HG02678 (cell line): Measurements from ENCODE around the gene SLC22A15.
A peak's percentile ranks its signal among the peaks of the same experiment; 100 is the strongest.

ENCODE experiments used
- ATAC-seq: cut with Tn5 transposase; IDR thresholded peaks from one replicate; pipeline ENCODE4 v1.9.1; 2021; ENCODE audit warnings: mild to moderate bottlenecking, moderate library complexity; ENCODE audit not compliant: unreplicated experiment

SLC22A15 gene

GRCh38 chr1:116099379-116099778 lies 123.1 kb downstream of the SLC22A15 start:
- no peak for ATAC-seq

- no peak for ATAC-seq
Observed at GRCh38 chr1:116099919-116100318, 123.6 kb downstream of the SLC22A15 start.

GRCh38 chr1:116104667-116105066 lies 128.4 kb downstream of the SLC22A15 start:
- ATAC-seq, result no peak

GRCh38 chr1:116105996-116106395 lies 129.7 kb downstream of the SLC22A15 start:
- ATAC-seq, result no peak

- no peak for ATAC-seq
Observed at GRCh38 chr1:116106646-116107045, 130.3 kb downstream of the SLC22A15 start.

DNA sequence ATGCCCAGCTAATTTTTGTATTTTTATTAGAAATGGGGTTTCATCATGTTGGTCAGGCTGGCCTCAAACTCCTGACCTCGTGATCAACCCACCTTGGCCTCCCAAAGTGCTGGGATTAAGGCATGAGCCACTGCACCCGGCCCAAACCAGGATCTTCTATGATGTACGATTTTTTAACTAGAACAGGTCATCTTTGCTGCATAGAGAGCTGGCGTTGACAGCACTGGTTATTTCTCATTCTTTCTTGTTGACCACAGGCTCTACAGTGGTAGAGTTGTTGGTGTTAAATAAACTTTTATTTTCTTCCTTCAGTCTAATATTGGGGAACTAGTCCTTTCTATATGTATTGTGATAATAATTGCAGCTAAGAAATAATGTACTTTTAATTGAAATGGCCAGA lies 131.1 kb downstream of the SLC22A15 start:
- ATAC-seq, result no peak

- ATAC-seq, result peak; percentile 76
Observed at GRCh38 chr1:116110567-116111523, 134.5 kb downstream of the SLC22A15 start, which contains the start of gene MAB21L3. MAB21L3 (plus strand) TSS chr1:116111399; CDS start chr1:116112616, 1,217 bp downstream.

DNA sequence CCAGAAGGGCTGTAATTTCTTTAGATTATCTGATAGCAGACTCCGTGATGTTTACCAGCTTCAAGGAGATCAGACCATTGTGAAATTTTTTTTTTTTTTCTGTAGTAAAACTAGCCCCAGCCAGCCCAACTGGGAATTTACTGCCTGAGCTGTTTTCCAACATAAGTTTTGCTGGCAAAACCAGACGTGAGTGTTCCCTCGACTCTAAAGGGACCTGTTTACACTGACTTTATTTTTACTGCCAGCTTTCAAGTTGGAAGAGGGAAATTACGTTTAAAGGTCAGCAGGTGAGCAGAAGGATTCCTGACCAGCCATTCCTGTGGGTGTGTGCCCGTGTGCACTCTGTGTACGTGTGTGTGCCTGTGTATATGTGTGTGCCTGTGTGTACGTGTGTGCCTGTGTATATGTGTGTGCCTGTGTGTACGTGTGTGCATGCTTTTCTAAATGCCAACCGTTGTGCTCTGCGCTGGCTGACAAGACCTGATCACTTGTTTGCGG lies 135.3 kb downstream of the SLC22A15 start:
- no peak for ATAC-seq

GRCh38 chr1:116112388-116113140 lies 136.3 kb downstream of the SLC22A15 start:
- no peak for ATAC-seq

DNA sequence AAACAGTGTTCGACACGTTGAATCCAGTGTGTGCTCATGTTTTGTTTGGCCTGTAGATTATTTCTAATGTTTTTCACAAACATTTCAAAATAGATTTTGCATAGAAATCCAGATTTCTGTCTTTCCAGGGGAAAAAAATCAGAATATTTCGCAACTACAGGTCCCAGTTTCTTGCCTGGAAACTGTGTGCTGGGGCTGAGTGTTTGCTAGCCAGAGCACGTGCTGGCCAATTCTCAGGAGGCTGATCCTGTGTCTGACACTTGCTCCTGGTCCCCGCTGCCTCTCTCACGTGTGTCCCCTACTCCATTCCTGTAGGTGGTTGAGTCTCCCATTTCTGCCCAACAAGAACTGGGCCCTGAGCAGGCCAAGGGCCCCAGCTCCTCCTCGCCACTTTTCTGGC lies 137.3 kb downstream of the SLC22A15 start:
- no peak for ATAC-seq

DNA sequence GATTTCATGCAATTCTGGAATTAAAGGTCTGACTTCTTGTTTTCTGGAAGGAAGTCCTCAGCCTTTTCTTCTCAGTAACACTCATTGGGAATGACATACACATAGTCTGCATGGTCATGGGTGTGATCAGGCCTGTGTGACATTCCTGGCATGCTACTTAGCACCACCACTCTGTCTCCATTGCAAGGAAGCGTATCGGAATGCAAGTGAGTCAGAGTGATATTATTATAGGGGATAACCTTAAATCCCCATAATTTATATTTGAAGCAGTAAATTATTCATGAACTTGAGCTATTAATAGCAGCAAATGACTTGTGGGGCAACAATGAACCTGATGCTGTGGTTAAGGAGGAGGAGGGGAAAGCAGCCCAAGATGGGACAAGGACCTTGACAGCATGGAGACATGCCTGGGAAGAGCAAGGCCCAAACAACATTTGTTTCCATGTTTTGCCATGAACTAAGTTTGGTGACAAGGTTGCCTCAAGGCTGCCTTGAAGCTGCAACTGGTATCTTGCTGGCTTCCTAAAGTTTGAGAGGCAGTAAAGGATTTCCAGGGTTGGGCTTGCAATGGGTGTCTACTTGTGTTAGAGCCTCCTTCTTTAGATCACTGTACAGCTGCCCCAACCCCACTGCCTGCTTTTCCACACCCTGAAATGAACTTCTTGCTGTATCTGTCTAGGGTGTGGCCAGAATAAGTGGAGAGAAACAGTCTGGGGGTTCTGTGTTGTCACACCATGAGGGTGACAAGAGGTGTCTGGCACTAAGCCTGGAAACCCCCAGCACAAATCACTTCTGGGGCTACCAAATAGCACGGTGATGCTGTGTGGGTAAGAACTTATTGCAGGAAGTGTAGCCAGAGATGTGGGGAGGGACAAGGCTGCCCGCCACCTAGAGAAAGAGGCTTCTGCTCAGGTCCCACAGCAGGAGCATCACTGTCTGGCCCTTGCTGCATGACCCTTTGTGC lies 139.4 kb downstream of the SLC22A15 start:
- no peak for ATAC-seq

DNA sequence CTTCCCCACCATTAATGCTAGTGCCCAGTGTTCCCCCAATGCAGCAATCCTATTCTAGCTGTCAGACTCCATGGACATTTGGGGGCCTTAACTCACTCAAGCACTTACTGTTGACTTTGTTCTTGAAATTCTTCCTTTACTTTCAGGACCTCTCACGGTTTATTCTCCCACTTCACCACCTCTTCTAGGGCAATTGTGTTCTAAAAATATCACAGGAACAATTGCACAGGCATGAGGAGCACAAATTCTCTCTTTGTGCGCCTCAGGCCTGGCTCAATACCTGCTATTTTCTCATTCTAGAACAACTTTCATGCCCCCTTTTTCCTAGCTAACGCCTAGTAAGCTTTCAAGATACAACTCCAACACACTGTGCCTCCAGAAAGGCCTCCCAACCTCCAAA lies 142.2 kb downstream of the SLC22A15 start:
- ATAC-seq, result no peak
